Activated effector memory CD4-positive, alpha-beta T cell treated with anti-CD3 and anti-CD28 coated beads, Interleukin-2, amount 50 U/mL, for 16 hours (primary cell): ENCODE data around the gene ADAMTSL1.
A peak's percentile ranks its signal among the peaks of the same experiment; 100 is the strongest.

Experiments
- DNase-seq: peaks from one replicate; pipeline ENCODE4 v3.0.0-alpha.2; 2020

ADAMTSL1 gene

GRCh38 chr9:18473652-18474279 lies at the start of gene ADAMTSL1:
TSS of gene ADAMTSL1 (plus strand) at chr9:18474153. CDS start at chr9:18474233, 80 bp downstream.
- DNase-seq = no peak

GRCh38 chr9:18427691-18428090 lies 46.3 kb upstream of the ADAMTSL1 start:
- DNase-seq = no peak

DNA sequence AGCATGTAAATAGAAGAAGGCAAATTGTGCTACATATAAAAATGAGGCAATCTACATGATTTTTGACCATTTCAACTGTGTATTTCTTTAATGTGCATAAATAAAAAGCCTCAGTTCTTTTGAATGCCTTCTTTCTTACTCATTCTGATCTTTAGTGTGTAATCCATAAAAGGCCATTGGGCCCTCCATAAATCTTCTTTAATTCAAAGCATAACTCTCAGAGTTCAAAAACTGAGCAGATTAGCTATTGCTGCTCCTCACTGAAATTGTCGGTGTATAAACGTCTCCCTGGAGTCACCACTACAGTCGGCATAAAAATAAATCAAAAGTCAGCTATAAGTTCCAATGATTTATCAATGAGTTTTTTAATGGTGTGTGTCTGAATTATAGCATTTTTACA lies 45.3 kb upstream of the ADAMTSL1 start:
- DNase-seq = no peak

DNA sequence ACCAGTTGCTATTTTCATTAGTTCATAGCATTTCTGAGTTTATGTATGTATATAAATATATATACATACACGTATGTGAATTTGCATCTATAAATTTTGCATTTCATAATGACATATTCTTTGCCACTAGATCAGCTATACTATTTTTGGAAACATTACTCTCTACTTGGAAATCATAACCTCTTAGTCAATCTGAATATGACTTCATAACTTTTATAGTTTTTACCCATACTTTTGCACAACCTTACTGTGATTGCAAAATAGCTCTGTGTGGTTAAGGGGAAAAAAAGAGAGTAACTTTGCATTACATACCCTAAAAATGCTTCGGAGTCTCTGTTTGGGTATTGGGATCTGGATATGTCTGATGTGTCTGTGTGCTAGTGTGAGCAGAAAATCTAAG lies 44.9 kb upstream of the ADAMTSL1 start:
- no peak for DNase-seq

- DNase-seq = no peak
Measured at GRCh38 chr9:18433620-18434019, 40.3 kb upstream of the ADAMTSL1 start.

DNA sequence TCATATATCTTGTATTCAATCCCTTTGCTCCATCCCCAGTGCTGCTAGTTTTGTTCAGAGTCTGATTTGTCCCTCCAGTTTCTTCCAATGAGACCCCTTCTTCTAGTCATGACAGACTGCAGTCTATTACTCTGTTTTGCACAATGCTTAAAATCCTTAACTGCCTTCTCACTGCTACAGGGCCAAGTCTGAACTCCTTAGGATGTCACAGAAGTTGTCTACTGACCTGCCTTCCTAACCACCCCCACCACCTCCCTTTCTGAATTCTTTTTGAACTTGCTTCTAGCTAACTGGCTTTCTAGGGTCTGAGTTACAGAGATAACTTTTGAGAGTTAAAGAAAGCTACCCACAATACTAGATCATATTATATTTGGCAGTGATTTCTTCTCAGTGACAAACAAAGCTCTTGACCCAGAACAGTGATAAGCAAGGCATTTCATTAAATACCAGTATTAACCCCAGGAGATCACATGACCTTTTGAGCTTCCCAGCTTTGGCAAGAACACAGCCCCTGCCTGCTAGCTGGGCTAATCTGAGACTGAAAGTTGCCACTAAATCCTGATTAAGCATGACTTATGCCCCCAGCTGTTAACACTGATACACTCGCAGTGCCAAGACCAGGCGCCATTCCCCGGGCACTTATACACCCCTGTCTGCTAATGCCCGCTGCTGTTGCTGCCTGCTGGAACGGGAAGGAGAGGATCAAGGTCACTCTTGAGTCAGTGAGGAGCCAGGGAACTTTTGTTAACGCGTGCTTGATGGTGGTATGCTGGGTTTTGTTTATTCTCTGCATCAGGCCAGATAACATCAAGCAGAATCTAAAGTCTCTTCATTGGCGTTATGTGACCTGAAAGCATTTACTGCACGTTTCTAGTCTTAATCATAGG lies 36.4 kb upstream of the ADAMTSL1 start:
- DNase-seq = no peak

DNA sequence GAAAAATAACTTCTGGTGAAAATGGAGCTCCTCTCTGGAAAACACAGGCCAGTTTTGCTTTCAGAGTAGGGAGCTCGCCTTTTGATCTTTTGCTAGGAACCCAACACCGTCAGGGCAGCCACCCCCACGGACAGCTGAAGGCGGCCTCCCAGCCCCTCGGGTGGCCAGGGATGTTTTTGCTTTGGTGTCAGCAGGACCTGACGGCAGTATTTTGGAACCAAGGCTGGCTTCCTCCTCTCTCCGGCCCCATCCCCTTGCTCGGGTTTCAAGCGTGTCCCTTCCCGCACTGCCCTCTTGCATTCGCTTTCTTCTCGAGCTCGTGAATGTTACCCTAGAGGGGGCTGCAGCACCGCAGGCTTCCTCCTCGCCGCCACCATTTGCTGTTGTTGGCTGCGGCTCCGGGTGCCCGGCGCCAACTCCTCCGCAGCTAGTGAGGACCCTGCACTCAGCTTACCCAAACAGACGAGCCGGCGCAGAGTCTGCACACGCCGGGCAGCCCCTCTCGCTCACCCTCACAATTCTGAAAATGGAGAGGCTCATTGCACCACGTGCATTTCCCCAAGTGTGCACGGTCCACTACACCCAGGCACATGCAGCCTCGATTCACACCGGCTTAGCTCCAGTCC lies 35.5 kb upstream of the ADAMTSL1 start:
- DNase-seq = no peak

GRCh38 chr9:18438951-18439350 lies 35.0 kb upstream of the ADAMTSL1 start:
- no peak for DNase-seq

- DNase-seq = no peak
Measured at GRCh38 chr9:18441261-18441660, 32.7 kb upstream of the ADAMTSL1 start.

DNA sequence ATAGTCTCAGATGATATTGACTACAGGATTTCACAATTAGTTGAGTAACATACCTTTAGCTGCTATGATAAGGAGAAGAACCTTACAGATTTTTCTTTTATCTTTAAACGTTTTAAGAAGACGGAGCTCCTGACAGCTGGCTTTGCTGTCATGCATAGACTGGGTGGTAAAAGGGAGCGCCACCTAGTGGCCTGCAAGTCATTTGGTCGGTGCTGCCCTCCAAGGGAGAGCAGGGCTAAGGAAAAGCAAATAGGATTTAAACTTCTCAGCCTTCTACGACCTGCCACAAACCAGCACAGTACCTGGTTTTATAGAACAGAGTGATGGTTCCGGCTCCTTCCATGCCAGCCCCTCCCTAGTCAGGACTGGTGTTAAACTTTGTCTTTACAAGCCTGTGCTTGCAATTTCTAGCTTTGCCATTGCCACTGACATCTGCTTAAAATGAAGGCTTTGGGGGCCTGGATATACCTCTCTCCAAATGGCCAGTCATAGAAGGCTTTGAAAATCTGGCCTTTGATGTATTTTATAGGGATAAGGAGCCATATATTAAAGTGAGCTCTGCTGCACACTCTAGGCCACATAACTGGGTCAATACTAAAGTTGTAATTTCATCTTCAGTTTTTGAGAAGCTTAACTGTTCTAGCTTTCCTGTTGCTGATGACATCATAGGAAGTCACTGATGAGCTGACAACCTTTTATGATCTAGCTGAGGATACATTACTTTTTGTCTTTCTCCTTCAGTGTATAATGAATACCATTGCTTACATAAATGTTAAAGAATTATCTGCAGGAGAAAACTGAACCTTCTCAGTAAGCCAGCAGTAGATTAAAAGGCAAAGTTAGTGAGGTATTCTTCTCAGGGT lies 31.1 kb upstream of the ADAMTSL1 start:
- DNase-seq = peak; percentile 78

- DNase-seq = no peak
Measured at GRCh38 chr9:18447131-18447530, 26.8 kb upstream of the ADAMTSL1 start.

- DNase-seq = no peak
Measured at GRCh38 chr9:18447541-18447940, 26.4 kb upstream of the ADAMTSL1 start.

DNA sequence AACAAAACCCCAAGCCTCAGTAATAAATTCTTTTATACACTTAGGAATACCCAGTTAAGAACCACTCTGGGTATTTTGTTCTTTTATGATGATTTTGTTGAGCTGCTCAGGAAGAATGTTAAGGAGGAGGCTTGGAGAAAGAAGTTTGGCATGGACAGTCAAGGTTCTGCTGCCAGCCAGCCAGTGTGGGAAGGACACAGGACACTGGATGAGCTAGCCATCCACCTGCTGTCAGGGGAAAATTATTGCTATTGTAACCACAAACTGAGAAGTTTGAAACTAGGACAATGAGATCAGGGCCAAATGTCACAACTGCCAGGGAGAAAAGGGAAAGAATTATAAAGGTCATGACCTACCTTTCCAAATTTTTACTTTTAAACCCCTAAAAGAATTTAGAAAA lies 25.9 kb upstream of the ADAMTSL1 start:
- DNase-seq = no peak

DNA sequence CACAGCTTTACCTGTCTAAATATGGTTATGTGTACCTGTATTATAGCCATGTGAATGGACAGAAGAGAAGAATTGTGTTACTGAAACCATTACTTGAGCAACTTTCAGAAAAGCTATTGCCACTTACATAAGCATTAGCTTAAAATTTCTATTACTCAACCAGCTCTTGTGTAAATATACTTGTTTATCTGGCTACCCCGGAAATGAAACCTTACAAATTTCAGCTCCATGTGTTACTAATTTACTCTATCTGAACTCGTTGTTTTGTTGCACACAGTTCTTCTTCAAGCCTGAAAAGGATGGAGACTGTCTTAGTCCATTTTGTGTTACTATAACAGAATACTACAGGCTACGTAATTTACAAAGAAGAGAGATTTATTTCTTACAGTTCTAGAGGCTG lies 22.5 kb upstream of the ADAMTSL1 start:
- DNase-seq = no peak

DNA sequence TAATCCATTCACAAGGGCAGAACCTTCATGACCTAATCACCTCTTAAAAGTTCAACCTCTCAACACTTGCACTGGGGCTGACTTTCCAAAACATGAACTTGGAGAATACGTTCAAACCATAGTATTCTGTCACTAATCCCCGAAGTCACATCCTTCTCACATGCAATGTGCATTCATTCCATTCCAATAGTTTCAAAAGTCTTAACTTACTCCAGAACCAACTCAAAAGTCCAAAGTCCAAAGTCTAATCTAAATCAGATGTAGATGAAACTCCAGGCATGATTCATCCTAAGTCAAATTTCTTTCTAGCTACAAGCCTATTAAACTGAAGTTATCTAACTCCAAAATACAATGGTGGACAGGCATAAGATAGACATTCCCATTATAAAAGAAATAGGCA lies 21.7 kb upstream of the ADAMTSL1 start:
- no peak for DNase-seq

- no peak for DNase-seq
Measured at GRCh38 chr9:18456624-18457237, 17.2 kb upstream of the ADAMTSL1 start.

DNA sequence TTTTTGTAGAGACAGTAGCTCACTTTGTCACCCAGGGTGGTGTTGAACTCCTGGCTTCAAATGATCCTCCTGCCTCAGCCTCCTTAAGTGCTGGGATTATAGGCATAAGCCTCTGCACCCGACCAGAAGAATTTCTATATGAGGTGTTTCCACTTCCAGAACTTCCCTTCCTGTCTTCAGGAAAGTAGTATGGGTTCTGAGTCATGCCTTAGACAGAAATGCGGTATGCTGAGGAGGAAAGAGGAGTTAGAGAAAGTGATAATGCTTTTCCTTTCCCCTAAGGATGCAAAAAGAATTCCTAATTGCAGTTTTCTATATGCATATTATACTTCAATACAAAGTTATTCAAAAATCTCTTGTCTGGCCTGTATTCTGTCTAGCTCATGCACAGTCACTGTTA lies 16.4 kb upstream of the ADAMTSL1 start:
- no peak for DNase-seq

DNA sequence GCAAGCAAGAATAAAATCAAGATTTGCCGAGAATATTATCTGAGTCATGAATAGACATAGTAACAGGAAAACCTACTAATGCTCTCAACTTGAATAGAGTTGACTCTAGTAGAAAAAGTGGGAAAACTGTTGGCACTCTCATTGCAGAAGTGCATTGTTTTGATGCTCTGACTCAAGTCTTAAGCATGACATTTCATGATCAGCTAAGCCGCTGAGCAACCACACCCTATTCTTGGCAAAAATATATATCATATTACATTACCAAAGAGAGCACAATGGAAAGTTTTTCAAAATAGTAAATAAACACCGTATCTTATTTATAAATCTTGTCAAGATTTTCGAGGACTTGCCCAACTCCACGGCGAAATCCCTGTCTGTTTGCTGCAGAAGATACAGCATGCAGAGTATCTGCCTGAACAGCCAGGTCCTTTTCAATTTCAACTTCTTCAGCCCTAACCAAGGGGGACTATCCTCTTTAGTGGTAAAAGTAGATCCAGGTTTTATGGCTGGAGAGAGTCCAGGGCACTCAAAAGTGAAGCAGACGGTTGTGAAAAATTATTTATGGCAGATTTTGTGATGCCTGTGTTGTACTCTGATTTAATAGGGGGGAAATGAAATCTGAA lies 13.9 kb upstream of the ADAMTSL1 start:
- no peak for DNase-seq

GRCh38 chr9:18461496-18461895 lies 12.5 kb upstream of the ADAMTSL1 start:
- DNase-seq = no peak

- DNase-seq = no peak
Measured at GRCh38 chr9:18463991-18464390, 10.0 kb upstream of the ADAMTSL1 start.

DNA sequence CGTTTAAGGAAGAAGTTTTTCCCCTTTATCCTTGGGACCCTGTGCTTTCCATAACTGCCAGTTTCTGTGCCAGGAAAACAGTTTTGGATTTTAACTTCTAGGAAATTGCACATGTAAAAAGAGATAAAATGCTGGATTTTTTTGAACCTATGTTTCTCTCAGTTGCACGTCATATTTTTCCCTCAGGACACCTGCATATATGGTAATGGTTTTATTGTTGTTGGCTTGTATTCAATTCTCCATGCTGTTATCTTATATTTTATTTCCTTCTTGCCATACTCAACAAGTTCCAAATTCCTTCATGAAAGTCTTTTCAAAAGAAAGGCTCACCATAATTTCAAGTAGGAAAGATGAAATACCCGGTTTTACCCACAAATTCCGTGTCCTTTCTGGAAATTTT lies 7.9 kb upstream of the ADAMTSL1 start:
- no peak for DNase-seq

DNA sequence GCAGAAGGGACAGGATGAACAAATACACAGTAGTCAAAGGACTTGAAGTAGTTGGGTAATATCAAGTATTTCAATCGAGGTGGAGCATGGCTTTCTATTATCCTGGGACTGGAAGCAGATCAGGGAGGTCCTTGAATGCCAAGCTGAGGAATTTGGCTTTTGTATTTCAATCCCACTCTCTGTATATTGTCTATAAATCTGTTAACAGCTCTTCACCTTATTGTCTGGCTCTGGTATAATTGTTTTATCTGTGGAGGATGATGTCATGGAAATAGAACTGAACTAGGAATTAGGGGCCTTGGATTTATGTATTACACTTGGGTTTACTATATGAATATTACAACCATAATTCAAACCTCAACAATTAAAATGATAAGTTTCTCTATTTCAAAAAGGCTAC lies 6.3 kb upstream of the ADAMTSL1 start:
- no peak for DNase-seq
